Embryonic facial prominence (tissue), 1 donor: ENCODE results near the gene KRT79.
"Not testable (repeated sequence)": the region's sequence is repeated elsewhere in the genome, so short reads cannot be mapped to it uniquely, and the experiment has no call there.

Experiments
- DNase-seq: peaks from one replicate; pipeline ENCODE4 v3.0.0-alpha.2; 2016; ENCODE audit errors: extremely low spot score

KRT79 gene

GRCh38 chr12:52833922-52834726 lies at the start of gene KRT79:
Gene KRT79, minus strand, starts transcription at chr12:52834311. Its CDS starts 51 bp downstream, at chr12:52834260.
- DNase-seq = no peak

- DNase-seq = not testable (repeated sequence)
Measured at GRCh38 chr12:52880499-52880898, 46.4 kb upstream of the KRT79 start.

GRCh38 chr12:52879394-52880351 lies 45.6 kb upstream of the KRT79 start:
- peak; percentile 75 for DNase-seq

- DNase-seq = no peak
Measured at GRCh38 chr12:52878507-52879393, 44.6 kb upstream of the KRT79 start.

GRCh38 chr12:52877242-52877641 lies 43.1 kb upstream of the KRT79 start:
- no peak for DNase-seq

- DNase-seq = no peak
Measured at GRCh38 chr12:52876372-52876771, 42.3 kb upstream of the KRT79 start.

GRCh38 chr12:52874573-52875435 lies 40.7 kb upstream of the KRT79 start:
- no peak for DNase-seq

GRCh38 chr12:52873832-52874572 lies 39.9 kb upstream of the KRT79 start:
- no peak for DNase-seq

GRCh38 chr12:52873513-52873831 lies 39.4 kb upstream of the KRT79 start:
- DNase-seq = no peak

GRCh38 chr12:52872644-52873389 lies 38.7 kb upstream of the KRT79 start:
- no peak for DNase-seq

GRCh38 chr12:52871291-52872039 lies 37.4 kb upstream of the KRT79 start:
- no peak for DNase-seq

GRCh38 chr12:52870361-52871290 lies 36.5 kb upstream of the KRT79 start:
- no peak for DNase-seq

GRCh38 chr12:52867642-52868041 lies 33.5 kb upstream of the KRT79 start:
- DNase-seq = no peak

- DNase-seq = no peak
Measured at GRCh38 chr12:52867152-52867551, 33.0 kb upstream of the KRT79 start.

- no peak for DNase-seq
Measured at GRCh38 chr12:52865090-52865944, 31.2 kb upstream of the KRT79 start.

- DNase-seq = no peak
Measured at GRCh38 chr12:52862023-52862422, 27.9 kb upstream of the KRT79 start.

GRCh38 chr12:52861511-52861910 lies 27.4 kb upstream of the KRT79 start:
- no peak for DNase-seq
